ENCODE results near the gene CUL7.

GRCh38 chr6:43090559-43090956 lies 36.9 kb upstream of the CUL7 start:
- TF ChIP-seq, protein P1, sequence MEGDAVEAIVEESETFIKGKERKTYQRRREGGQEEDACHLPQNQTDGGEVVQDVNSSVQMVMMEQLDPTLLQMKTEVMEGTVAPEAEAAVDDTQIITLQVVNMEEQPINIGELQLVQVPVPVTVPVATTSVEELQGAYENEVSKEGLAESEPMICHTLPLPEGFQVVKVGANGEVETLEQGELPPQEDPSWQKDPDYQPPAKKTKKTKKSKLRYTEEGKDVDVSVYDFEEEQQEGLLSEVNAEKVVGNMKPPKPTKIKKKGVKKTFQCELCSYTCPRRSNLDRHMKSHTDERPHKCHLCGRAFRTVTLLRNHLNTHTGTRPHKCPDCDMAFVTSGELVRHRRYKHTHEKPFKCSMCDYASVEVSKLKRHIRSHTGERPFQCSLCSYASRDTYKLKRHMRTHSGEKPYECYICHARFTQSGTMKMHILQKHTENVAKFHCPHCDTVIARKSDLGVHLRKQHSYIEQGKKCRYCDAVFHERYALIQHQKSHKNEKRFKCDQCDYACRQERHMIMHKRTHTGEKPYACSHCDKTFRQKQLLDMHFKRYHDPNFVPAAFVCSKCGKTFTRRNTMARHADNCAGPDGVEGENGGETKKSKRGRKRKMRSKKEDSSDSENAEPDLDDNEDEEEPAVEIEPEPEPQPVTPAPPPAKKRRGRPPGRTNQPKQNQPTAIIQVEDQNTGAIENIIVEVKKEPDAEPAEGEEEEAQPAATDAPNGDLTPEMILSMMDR (IDR thresholded peaks at IDR 0.05): no peak
- no peak for TF ChIP-seq POLR2A (IDR thresholded peaks at IDR 0.05)
